ENCODE results near the gene GRM1. TPM values are rescaled to one million over a fixed set of nuclear protein-coding genes. Genes with fewer than 3 reads are reported as not detected.
"Not testable (repeated sequence)": the region's sequence is repeated elsewhere in the genome, so short reads cannot be mapped to it uniquely, and the experiment has no call there.

GRM1 gene
- total and polyA plus RNA-seq, 8 donors, result not detected

- WGBS, 5 donors, result 22 to 27% (median 23%) methylated on average over 3 of the region's 3 CpGs
- no peak for TF ChIP-seq POLR2AphosphoS5 (IDR thresholded peaks at IDR 0.05)
- no peaks in the 10 kb centered on the region for H3K9me3 ChIP-seq
- no peaks in the 10 kb centered on the region for H3K27me3 ChIP-seq
- intact Hi-C loops (cut with DNase I; ENCODE audit: low total_unique reads), result no loop called here
- H3K36me3 ChIP-seq, result no peaks in the 10 kb centered on the region
- no peak overlapping the region for H3K27ac ChIP-seq
- H3K4me3 ChIP-seq, result no peak overlapping the region
- DNase-seq, result no peak
- H3K4me1 ChIP-seq, result no peaks in the 10 kb centered on the region
Measured at GRCh38 chr6:146224449-146224848, 195.6 kb downstream of the GRM1 start.

DNA sequence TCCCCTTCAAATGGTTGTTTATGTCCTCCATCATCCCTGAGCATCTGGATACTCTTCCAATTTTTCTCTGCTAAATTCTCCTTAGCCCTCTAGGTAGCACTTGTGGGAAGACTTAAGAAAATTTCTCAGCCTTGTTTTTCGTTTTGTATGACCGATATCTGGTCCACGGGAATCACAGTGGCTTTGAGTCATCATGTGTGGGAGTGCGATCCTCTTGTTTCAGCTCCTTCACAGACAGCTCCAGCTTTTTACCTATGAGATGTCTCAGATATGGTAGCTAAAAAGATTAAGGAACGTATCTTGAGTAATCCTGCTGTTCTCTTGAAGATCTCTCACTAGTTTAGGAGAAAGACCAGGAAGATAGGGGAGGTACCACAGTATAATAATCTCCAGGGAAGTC is 196.1 kb downstream of the GRM1 start:
- no peaks in the 10 kb centered on the region for H3K4me1 ChIP-seq
- TF ChIP-seq EP300 (IDR thresholded peaks at IDR 0.05) (no peak), POLR2AphosphoS5 (IDR thresholded peaks at IDR 0.05) (no peak), POLR2A (IDR thresholded peaks at IDR 0.05) (no peak)
- TF ChIP-seq, protein P1, sequence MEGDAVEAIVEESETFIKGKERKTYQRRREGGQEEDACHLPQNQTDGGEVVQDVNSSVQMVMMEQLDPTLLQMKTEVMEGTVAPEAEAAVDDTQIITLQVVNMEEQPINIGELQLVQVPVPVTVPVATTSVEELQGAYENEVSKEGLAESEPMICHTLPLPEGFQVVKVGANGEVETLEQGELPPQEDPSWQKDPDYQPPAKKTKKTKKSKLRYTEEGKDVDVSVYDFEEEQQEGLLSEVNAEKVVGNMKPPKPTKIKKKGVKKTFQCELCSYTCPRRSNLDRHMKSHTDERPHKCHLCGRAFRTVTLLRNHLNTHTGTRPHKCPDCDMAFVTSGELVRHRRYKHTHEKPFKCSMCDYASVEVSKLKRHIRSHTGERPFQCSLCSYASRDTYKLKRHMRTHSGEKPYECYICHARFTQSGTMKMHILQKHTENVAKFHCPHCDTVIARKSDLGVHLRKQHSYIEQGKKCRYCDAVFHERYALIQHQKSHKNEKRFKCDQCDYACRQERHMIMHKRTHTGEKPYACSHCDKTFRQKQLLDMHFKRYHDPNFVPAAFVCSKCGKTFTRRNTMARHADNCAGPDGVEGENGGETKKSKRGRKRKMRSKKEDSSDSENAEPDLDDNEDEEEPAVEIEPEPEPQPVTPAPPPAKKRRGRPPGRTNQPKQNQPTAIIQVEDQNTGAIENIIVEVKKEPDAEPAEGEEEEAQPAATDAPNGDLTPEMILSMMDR (IDR thresholded peaks at IDR 0.05), result no peak
- no peak overlapping the region for H3K27ac ChIP-seq
- no peaks in the 10 kb centered on the region for H3K9me3 ChIP-seq
- no peaks in the 10 kb centered on the region for H3K36me3 ChIP-seq
- intact Hi-C loops (cut with DNase I; ENCODE audit: low total_unique reads), result no loop called here
- H3K27me3 ChIP-seq, result no peaks in the 10 kb centered on the region
- H3K4me3 ChIP-seq, result no peak overlapping the region
- DNase-seq, result no peak
- 66 to 80% (median 78%) methylated on average over 5 of the region's 5 CpGs for WGBS, 5 donors

DNA sequence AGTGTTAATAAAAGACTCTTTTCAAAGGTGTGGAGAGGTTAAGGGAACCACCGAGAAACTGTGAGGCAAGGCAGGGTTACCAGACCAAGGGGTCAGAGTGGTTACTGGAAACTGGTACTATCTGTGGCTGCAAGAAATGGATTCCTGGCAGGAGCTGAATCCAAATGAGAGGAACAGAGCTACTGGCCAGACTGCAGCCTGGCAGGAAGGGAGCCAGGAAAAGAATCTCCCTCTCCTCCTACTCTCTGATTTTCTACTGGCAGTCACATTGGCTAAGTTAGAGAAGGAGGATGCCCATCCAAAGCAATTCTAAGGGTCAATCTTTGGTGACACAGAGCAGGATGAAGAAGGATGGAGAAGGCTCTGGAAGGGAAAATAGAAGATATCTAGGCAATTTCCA is 211.5 kb downstream of the GRM1 start:
- H3K4me1 ChIP-seq, result no peaks in the 10 kb centered on the region
- no peaks in the 10 kb centered on the region for H3K27me3 ChIP-seq
- intact Hi-C loops (cut with DNase I; ENCODE audit: low total_unique reads), result no loop called here
- no peak overlapping the region for H3K4me3 ChIP-seq
- no peak for DNase-seq
- TF ChIP-seq EP300 (IDR thresholded peaks at IDR 0.05) (no peak), POLR2AphosphoS5 (IDR thresholded peaks at IDR 0.05) (no peak), POLR2A (IDR thresholded peaks at IDR 0.05) (no peak)
- TF ChIP-seq, protein P1 (IDR thresholded peaks at IDR 0.05), result no peak
- H3K9me3 ChIP-seq, result peaks cover 0 to 13% (median 2%) of the 10 kb centered on the region in 4 donors
- no peaks in the 10 kb centered on the region for H3K36me3 ChIP-seq
- 78 to 83% (median 81%) methylated on average over 1 of the region's 1 CpG for WGBS, 5 donors
- no peak overlapping the region for H3K27ac ChIP-seq

- intact Hi-C loops (cut with DNase I; ENCODE audit: low total_unique reads), result no loop called here
Measured at GRCh38 chr6:146240807-146241206, 211.9 kb downstream of the GRM1 start.

GRCh38 chr6:146243646-146244045 is 214.8 kb downstream of the GRM1 start:
- intact Hi-C loops (cut with DNase I; ENCODE audit: low total_unique reads); H3K4me1 ChIP-seq; H3K27ac ChIP-seq; DNase-seq; H3K4me3 ChIP-seq; H3K36me3 ChIP-seq; H3K27me3 ChIP-seq: not testable (repeated sequence)
- WGBS, 5 donors, result 82 to 94% (median 91%) methylated on average over 5 of the region's 5 CpGs
- peaks cover 0 to 13% (median 2%) of the 10 kb centered on the region in 4 donors for H3K9me3 ChIP-seq

More at GRCh38 chr6:146240807-146241206, 211.9 kb downstream of the GRM1 start:
- 76 to 98% (median 79%) methylated on average over 2 of the region's 2 CpGs for WGBS, 5 donors
- H3K4me1 ChIP-seq, result no peaks in the 10 kb centered on the region
- no peak for TF ChIP-seq POLR2AphosphoS5 (IDR thresholded peaks at IDR 0.05)
- TF ChIP-seq EP300 (IDR thresholded peaks at IDR 0.05), result no peak
- TF ChIP-seq, protein P1 (IDR thresholded peaks at IDR 0.05), result no peak
- no peak for TF ChIP-seq POLR2A (IDR thresholded peaks at IDR 0.05)
- no peaks in the 10 kb centered on the region for H3K27me3 ChIP-seq
- H3K4me3 ChIP-seq, result no peak overlapping the region
- H3K9me3 ChIP-seq, result peaks cover 0 to 13% (median 2%) of the 10 kb centered on the region in 4 donors
- no peak for DNase-seq
- no peak overlapping the region for H3K27ac ChIP-seq
- no peaks in the 10 kb centered on the region for H3K36me3 ChIP-seq

All from stomach (tissue), 9 donors.